NB4 (cell line): ENCODE results near the gene GPX5.

Source experiments
- POLR2A ChIP-seq: IDR thresholded peaks from 2 replicates; pipeline ENCODE4 v1.6.1; 2011; ENCODE audit warnings: mild to moderate bottlenecking; ENCODE audit not compliant: insufficient read length; ENCODE audit errors: extremely low read depth
- TF ChIP-seq, protein P1 (sequence below): IDR thresholded peaks from one replicate; pipeline ENCODE4 v1.5.1; 2012; ENCODE audit warnings: low read depth, low read length

DNA sequence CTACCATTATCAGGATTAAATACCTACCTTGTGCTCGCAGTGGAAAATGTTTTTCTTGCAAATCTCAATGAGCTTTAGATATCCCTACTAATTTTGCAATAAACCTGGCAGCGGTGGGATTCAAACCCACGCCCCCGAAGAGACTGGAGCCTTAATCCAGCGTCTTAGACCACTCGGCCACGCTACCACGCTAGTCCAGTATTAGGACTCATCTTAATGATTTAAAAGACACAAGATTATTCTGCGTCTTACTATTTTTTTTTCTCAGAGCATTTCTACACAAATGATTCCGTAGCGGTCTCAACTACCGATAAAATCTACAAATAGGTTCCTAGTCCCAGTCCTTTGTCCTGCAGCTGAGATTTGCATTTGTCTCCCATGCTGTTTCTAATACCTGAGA, 47.2 kb upstream of the GPX5 start:
- TF ChIP-seq POLR2A: no peak
- TF ChIP-seq, protein P1, sequence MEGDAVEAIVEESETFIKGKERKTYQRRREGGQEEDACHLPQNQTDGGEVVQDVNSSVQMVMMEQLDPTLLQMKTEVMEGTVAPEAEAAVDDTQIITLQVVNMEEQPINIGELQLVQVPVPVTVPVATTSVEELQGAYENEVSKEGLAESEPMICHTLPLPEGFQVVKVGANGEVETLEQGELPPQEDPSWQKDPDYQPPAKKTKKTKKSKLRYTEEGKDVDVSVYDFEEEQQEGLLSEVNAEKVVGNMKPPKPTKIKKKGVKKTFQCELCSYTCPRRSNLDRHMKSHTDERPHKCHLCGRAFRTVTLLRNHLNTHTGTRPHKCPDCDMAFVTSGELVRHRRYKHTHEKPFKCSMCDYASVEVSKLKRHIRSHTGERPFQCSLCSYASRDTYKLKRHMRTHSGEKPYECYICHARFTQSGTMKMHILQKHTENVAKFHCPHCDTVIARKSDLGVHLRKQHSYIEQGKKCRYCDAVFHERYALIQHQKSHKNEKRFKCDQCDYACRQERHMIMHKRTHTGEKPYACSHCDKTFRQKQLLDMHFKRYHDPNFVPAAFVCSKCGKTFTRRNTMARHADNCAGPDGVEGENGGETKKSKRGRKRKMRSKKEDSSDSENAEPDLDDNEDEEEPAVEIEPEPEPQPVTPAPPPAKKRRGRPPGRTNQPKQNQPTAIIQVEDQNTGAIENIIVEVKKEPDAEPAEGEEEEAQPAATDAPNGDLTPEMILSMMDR: no peak
